HS-5 (cell line): Measurements from ENCODE around the gene WDFY3.
A peak's percentile ranks its signal among the peaks of the same experiment; 100 is the strongest.

ENCODE experiments used
- DNase-seq: peaks from one replicate; pipeline ENCODE4 v3.0.0-alpha.2; 2012; ENCODE audit warnings: low read depth

The WDFY3 gene

DNA sequence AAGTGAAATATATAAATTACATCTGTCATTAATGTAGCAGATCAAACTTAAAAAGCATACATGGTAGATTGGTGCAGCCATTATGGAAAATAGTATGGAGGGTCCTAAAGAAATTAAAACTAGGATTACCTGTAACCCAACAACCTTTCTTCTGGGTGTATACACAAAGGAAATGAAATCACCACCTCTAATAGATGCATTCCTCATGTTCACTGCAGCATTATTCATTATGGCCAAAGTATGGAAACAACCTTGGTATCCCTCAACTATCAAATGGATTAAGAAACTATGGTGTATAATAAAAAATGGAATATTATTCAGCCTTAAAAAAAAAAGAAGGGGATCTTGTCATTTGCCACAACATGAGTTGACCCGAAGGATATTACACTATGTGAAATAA, 13.7 kb downstream of the WDFY3 start:
- no peak for DNase-seq

DNA sequence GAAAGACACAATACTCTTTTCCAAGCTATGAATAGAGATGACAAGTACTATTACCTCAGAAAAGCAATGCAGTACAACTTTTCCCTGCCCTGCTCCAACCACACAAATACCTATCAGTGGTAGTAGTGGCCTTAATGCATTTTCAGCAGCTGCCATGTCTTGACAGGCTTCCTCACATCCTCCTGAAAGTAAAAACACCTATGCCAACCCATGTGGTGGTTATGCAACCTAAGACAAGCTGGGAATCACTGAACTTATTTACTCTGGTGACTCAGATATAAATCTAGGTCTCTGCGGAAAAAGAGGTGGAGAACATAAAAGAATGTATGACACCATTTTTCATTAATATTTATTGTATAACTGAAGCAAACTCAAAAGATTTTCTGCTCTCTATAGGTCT, 14.5 kb downstream of the WDFY3 start:
- no peak for DNase-seq

DNA sequence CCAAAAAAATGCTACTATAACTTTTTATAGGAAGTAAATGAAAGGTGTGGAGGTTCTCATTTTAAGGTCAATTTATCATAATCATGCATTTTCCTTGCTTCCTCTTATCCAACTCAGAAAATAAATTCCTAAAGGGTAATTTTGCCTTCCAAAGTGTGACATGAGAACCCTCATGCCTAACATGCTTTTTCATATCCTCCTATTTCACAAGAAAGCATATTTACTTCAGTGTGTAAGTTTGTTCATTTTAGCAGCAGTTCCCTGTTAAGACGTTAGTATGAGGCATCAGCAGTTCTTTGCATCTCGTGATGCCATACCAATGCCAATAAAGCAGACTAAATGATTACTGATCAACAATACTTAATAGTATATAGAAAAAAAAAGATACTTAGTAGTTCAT, 18.4 kb downstream of the WDFY3 start:
- DNase-seq: no peak

DNA sequence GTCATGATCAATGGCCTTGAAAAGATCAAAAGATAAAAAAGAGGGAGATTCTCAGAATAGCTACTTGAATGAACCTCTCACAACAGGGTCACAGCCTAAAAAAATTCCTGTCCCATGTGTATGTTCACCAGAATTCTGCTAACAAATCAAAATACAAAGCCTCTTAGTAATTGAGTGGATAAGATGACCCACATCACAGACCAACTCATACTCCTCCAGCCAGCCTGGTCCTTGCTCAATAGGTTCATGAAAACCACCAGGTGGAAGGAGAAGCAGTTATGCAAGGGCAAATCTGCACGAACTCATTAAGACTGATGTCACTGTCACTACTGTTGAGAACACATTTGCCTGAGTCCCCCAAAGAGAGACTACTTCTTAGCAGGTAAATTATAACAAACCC, 21.5 kb downstream of the WDFY3 start:
- no peak for DNase-seq

- no peak for DNase-seq
These were observed 25.5 kb downstream of the WDFY3 start for GRCh38 chr4:84940960-84941359.

- no peak for DNase-seq
These were observed 27.4 kb downstream of the WDFY3 start for GRCh38 chr4:84939113-84939512.

GRCh38 chr4:84938316-84938715, 28.2 kb downstream of the WDFY3 start:
- DNase-seq: peak; percentile 42

DNA sequence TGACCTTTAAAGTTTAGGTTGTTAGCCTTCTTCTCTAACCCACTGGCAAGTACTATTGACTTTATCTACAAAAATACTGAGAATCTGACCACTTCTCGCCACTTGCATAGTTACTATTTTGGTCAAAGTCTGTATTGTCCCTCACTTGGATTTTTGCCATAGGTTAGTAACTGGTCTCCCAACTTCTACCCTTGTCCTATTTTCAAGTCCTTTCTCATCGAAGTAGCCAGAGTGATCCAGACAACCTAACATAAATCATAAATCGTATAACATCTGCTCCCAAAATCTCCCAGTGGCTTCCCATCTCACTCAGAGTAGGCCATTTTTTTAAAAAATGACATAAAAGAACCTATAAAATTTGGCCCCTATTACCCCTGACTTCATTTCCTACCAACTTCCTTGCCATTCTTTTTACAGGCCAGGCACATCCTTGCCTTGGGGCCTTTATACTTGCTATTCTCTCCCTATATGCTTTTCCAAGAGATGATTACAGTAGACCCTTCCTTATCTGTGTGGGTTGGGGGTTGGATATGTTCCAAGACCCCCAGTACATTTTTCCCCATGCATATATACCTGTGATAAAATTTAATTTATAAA, 29.0 kb downstream of the WDFY3 start:
- no peak for DNase-seq

DNA sequence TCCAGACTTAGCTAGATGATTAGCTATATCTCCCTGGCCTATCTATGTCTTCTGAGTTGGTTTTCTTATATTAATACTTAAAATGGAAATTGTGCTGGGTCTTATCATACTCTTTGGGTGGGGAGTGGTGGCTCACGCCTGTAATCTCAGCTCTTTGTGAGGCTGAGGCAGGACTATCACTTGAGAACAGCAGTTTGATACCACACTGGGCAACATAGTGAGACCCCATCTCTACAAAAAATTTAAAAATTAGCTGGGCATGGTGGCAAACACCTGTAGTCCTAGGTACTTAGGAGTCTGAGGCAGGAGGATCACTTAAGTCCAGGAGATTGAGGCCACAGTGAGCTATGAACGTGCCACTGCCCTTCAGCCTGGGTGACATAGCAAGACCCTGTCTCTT, 30.4 kb downstream of the WDFY3 start:
- DNase-seq: no peak

GRCh38 chr4:84932462-84932861, 34.0 kb downstream of the WDFY3 start:
- DNase-seq: no peak

DNA sequence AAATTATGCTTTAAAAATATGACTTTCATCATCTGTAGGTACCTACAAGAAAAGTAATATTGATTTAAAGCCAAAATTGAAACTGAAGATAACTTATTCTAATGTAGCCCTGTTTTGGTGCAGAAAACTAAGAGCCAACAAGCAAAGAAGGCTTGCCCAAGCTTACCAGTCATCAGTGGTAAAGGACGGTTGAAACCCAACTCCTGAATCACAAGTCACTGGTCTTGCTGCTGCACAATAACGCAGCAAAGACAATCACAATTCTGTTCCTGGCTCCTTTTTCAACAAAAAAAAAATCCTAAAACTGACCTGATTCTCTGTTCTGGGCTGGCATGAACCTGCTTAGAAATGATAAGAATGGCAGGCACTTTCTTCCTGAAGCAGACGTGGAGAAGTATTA, 34.5 kb downstream of the WDFY3 start:
- no peak for DNase-seq

- DNase-seq: no peak
These were observed 35.2 kb downstream of the WDFY3 start for GRCh38 chr4:84931274-84931673.

DNA sequence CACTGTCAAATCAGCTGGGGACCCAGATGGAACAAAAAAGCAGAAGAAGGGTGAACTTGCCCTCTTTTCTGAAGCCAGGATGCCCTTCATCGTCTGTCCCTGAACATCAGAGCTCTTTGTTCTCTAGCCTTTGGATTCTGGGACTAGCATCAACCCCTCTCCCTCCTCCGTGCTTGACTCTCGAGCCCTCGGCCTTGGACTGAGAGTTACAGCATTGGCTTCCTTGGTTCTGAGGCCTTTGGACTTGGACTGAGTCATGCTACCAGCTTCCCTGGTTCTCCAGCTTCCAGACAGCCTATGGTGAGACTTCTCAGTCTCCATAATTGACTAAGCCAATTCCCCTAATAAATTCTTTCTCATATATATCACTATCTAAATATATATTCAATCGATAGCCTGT, 38.4 kb downstream of the WDFY3 start:
- DNase-seq: no peak

DNA sequence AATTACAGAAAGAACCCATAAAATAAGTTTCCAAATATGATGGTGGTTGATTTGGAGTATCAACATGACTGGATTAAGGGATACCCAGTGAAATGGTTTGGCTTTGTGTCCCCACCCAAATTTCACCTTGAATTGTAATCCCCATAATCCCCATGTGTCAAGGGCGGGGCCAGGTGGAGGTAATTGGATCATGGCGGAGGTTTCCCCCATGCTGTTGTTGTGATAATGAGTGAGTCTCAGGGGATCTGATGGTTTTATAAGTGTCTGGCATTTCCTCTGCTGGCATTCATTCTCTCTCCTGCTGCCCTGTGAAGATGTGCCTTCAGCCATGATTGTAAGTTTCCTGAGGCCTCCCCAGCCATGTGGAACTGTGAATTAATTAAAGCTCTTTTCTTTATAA, 39.1 kb downstream of the WDFY3 start:
- no peak for DNase-seq

DNA sequence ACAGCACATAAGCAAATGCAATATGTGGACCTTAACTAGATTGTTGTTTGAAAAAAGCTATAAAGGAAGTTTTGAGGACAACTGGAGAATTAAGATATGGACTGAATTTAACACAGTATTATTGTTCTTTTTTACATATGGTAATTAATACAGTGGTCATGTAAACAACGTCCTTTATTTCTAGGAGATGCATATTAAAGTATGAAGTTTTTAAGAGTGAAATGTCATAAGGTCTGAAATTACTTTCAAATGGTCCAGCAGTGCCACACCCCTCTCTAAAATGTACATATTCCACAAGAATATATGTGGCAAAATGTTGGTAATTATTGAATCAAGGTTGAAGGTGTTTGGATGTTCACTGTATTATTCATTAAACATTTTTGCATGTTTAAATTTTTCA, 40.9 kb downstream of the WDFY3 start:
- no peak for DNase-seq

DNA sequence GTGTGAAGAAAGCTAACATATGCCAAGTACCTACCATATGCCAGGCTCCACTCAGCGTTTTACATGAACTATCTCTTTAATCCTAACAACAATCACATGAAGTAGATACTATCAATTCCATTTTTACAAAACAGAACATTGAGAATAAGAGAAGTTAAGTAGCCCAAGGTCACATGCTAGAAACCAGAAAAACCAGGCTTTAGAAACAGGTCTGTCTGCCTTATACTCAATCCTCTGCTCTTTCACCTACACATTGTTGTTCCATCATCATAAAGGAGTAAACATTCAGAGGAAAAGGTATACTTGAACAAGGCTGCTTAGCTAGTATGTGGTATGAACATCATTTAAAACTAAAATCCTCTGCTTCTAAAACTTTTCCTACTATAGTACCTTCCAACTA, 42.1 kb downstream of the WDFY3 start:
- DNase-seq: no peak

GRCh38 chr4:84920617-84921016, 45.9 kb downstream of the WDFY3 start:
- peak; percentile 60 for DNase-seq

GRCh38 chr4:84917869-84918600, 48.5 kb downstream of the WDFY3 start:
- no peak for DNase-seq

DNA sequence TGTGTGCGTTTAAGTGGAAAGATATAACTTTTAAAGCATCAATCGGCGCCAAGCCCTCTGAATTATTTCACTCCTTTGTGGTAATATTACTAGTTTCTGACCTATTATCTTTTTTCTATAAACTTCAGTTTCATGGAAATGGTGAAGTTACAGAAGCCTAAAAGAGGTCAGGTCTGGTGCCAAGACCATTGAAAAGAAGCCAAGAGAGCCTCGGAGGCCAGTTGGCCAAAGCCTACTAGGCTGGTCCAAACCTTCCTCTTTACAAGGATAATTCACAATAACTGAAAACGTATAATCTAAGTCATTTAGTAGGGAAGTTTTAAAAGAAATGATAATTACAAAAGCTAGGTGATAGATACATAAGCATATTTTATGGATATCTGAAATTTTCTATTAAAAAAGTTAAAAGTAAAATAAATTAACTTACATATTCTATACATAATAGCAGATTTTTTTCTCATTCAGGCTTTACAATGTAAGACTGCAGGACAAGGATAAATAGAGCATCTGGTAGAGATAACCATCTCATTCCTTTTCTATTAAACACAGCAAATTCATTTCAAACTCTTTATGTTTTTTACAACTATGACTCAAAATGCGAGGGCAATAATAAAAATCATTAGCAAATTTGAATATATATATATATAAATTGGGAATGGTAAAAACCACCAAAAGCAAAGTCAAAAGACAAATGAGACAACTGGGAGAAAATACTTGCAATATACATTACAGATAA, 49.2 kb downstream of the WDFY3 start:
- DNase-seq: no peak

GRCh38 chr4:84916227-84916626, 50.3 kb downstream of the WDFY3 start:
- DNase-seq: no peak

DNA sequence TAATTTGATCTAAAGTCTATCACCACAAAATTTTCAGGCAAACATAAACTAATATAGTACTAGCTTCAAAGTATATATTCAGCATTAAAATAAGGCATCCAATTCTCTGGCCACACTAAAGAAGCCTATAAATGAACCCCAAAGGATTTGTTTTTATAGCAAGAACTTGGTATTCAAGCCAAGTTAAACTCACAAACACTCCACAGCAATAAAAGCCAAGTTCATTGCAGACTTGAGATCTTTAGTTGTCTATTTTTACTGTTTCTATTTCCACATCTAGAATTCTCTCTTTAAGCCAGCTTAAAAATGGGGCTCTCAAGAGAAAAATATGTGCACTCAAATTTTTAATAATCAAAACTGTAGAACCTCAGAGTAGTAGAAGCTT, 51.1 kb downstream of the WDFY3 start:
- DNase-seq: no peak

DNA sequence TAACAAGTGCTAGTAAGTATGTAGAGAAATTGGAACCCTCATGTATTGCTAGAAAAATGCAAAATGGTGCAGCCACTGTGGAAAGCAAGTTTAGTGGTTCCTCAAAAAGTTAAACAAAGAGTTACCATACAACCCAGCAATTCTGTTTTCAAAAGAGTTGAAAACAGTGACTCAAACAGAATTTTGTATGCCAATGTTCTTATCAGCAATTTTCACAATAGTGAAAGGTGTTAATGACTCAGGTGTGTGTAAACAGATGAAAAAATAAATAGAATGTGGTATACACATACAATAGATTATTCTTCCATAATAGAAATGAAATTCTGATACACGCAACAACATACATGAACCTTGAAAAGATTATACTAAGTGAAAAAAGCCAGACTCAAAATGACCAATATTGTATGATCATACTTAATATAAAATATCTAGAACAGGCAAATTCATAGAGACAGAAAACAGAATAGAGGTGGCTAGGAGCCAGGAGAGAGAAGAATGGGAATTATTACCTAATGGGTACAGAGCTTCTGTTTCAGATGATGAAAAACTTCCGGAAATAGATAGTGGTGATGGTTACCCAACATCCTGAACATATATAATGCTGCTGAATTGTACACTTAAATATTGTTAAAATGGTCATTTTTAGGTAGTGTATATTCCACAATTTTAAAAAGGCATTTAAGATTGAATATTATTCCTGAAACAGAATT, 51.6 kb downstream of the WDFY3 start:
- no peak for DNase-seq

DNA sequence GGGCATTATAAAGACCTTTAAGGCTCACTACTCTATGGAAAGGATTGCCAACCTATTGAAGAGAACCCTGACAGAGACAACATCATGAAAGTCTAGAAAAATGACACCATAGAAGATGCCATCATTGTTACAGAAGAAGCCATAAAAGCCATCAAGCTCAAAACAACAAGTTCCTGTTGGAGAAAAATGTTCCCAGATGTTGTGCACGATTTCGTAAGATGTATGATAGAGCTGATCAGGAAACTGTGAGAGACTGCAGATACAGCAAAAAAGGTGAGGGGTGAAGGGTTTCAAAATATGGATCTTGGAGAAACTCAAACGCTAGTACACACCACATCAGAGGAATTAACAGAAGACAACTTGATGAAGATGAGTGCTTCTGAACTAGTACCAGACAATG, 53.3 kb downstream of the WDFY3 start:
- no peak for DNase-seq
